Panc1 (cell line): ENCODE results near the gene NFATC2IP. TPM values are rescaled to one million over a fixed set of nuclear protein-coding genes. Genes with fewer than 3 reads are reported as not detected.

Source experiments
- ATAC-seq: fragments of 200-7000 bp; cut with Tn5 transposase; 2 replicates; pipeline ENCODE4 v1.9.1; 2020; ENCODE audit warnings: mild to moderate bottlenecking, moderate library complexity
- BruUV-seq: library from RNA; stranded (reverse); fragments of 400-500 nt; replicated peaks from 2 replicates; lab custom pipeline; 2021; lab: Mats Ljungman, UMichigan
- CTCF ChIA-PET: fragments of 300-600 bp; sonication (Branson Sonifier 250); formaldehyde crosslinking; loops from one replicate; lab custom pipeline; 2022; ENCODE audit warnings: antibody characterized with exemption; lab: Charles Lee
- POLR2A ChIA-PET: fragments of 300-600 bp; sonication (Branson Sonifier 250); formaldehyde crosslinking; loops from one replicate; lab custom pipeline; 2022; ENCODE audit warnings: antibody characterized with exemption; lab: Charles Lee
- DNase-seq: peaks from one replicate; pipeline ENCODE4 v3.0.0-alpha.2; 2010; ENCODE audit warnings: low read depth, low spot score
- H3K27ac ChIP-seq: 2 replicates; pipeline ENCODE4 v1.5.1; 2011; ENCODE audit warnings: mild to moderate bottlenecking, low read length, inconsistent platforms
- H3K27me3 ChIP-seq: fragments of 200-500 bp; sonication (Bioruptor generic); 2 replicates; pipeline ENCODE4 v1.6.0; 2014; ENCODE audit warnings: low read length, inconsistent platforms; ENCODE audit not compliant: control insufficient read depth, insufficient read depth
- H3K36me3 ChIP-seq: fragments of 200-500 bp; sonication (Bioruptor generic); 2 replicates; pipeline ENCODE4 v1.5.1; 2014; ENCODE audit warnings: inconsistent platforms, mild to moderate bottlenecking, low read length, moderate library complexity; ENCODE audit not compliant: control insufficient read depth, insufficient read depth
- H3K4me1 ChIP-seq: 2 replicates; pipeline ENCODE4 v1.5.1; 2011; ENCODE audit warnings: inconsistent platforms, mild to moderate bottlenecking, low read length, moderate library complexity; ENCODE audit not compliant: control insufficient read depth, insufficient read depth
- H3K4me3 ChIP-seq, 2 experiments: 2 replicates each; pipeline ENCODE4 v1.5.1; 2011 to 2012; ENCODE audit warnings: low read depth in 2 of 2, low read length in 2 of 2, mild to moderate bottlenecking in 2 of 2, inconsistent platforms in 1 of 2, moderate library complexity in 1 of 2
- H3K9me3 ChIP-seq: fragments of 200-500 bp; sonication (Bioruptor generic); 2 replicates; pipeline ENCODE4 v1.5.1; 2014; ENCODE audit warnings: low read depth, mild to moderate bottlenecking, inconsistent platforms, low read length, moderate library complexity; ENCODE audit not compliant: control insufficient read depth, insufficient read depth
- CTCF ChIP-seq: fragments of 450-650 bp; IDR thresholded peaks from 2 replicates; pipeline ENCODE4 v1.5.1; 2017; ENCODE audit warnings: mild to moderate bottlenecking
- POLR2AphosphoS5 ChIP-seq: IDR thresholded peaks from 2 replicates; pipeline ENCODE4 v1.6.1; 2012; ENCODE audit warnings: mild to moderate bottlenecking, low read depth, low read length, moderate library complexity
- REST ChIP-seq, 2 experiments: IDR thresholded peaks; 2 replicates each; pipeline ENCODE4 v1.6.1; 2011 to 2012; ENCODE audit warnings: low read depth in 2 of 2, control low read depth in 1 of 2, low read length in 1 of 2, mild to moderate bottlenecking in 1 of 2, moderate library complexity in 1 of 2; ENCODE audit not compliant: insufficient read depth in 1 of 2
- SIN3A ChIP-seq: IDR thresholded peaks from 2 replicates; pipeline ENCODE4 v1.6.1; 2012; ENCODE audit warnings: low read depth, mild to moderate bottlenecking, low read length, moderate library complexity, borderline replicate concordance; ENCODE audit not compliant: insufficient read depth
- TCF7L2 ChIP-seq: IDR thresholded peaks from 2 replicates; pipeline ENCODE4 v1.6.1; 2011; ENCODE audit warnings: mild to moderate bottlenecking, low read depth, low read length, inconsistent platforms
- in situ Hi-C: cut with HindIII; loops from 2 replicates; pipeline ENCODE4 v1.10.0; 2016; ENCODE audit warnings: low sequenced_read_pairs, low pct_unique_long_range_greater_than_20kb
- intact Hi-C: fragments of 100-400 bp; cut with micrococcal nuclease; formaldehyde crosslinking; loops from one replicate; pipeline ENCODE4 v1.10.0; 2022; ENCODE audit not compliant: unreplicated experiment
- total RNA-seq: library from RNA; stranded (reverse); gene quantifications from one replicate; pipeline ENCODE4 v1.2.1, GENCODE V29; 2021; ENCODE audit not compliant: unreplicated experiment

NFATC2IP gene
- total RNA-seq, 1 experiment from 2014 or later: 47.3 TPM

GRCh38 chr16:28910086-28911031, 40.4 kb upstream of the NFATC2IP start:
- Histone ChIP-seq H3K36me3 (no peaks in the 10 kb centered on the region), H3K27me3 (no peaks in the 10 kb centered on the region), H3K27ac (no peak overlapping the region), H3K4me3 (no peak overlapping the region), H3K9me3 (no peaks in the 10 kb centered on the region), H3K4me1 (no peaks in the 10 kb centered on the region)
- BruUV-seq: no TSS peak
- intact Hi-C loops (no loop called here), in situ Hi-C loops (no loop called here)
- TF ChIP-seq TCF7L2: no peak
- no peak for TF ChIP-seq POLR2AphosphoS5
- TF ChIP-seq CTCF: no peak
- POLR2A ChIA-PET: interaction anchor here (0.7 kb wide), 2 partner anchors 26 to 898 kb away, joined by 9 to 14 read pairs; no protein-coding TSS in a partner anchor
- ATAC-seq: peak; percentile 37; the same call in 1 of the 2 replicates
- CTCF ChIA-PET: no interaction called here
- DNase-seq: no peak

- POLR2A ChIA-PET: interaction anchor here (0.7 kb wide), 1 partner anchor 42 kb away, joined by 6 read pairs; no protein-coding TSS in a partner anchor
- BruUV-seq: no TSS peak
- no peak for TF ChIP-seq TCF7L2
- no peak for TF ChIP-seq REST (IDR thresholded peaks at IDR 0.05; ENCODE audit: insufficient read depth in 1 of 2, low read depth in 2 of 2, low read length in 1 of 2)
- no peak for TF ChIP-seq SIN3A
- TF ChIP-seq CTCF: no peak
- TF ChIP-seq POLR2AphosphoS5: no peak
- intact Hi-C loops (no loop called here), in situ Hi-C loops (no loop called here)
- no peaks in the 10 kb centered on the region for H3K36me3 ChIP-seq
- DNase-seq (no peak), ATAC-seq (no peak)
- H3K27me3 ChIP-seq: no peaks in the 10 kb centered on the region
- no peak overlapping the region for H3K27ac ChIP-seq
- CTCF ChIA-PET: no interaction called here
- H3K4me3 ChIP-seq: no peak overlapping the region
- no peaks in the 10 kb centered on the region for H3K9me3 ChIP-seq
- H3K4me1 ChIP-seq: no peaks in the 10 kb centered on the region
Observed at GRCh38 chr16:28912558-28912957, 38.2 kb upstream of the NFATC2IP start.
